ENCODE data around the gene PALS2. TPM values are rescaled to one million over a fixed set of nuclear protein-coding genes. Genes with fewer than 3 reads are reported as not detected.

PALS2 gene
- total and polyA plus RNA-seq, 10 donors, result 1.8 to 28.8 (median 9.7) TPM

- Histone ChIP-seq H3K4me1 (no peaks in the 10 kb centered on the region), H3K9me3 (no peaks in the 10 kb centered on the region), H3K4me3 (no peak overlapping the region), H3K36me3 (no peaks in the 10 kb centered on the region), H3K27ac (no peak overlapping the region), H3K27me3 (replicated peaks in 1 of 7) (peaks cover 0 to 6% (median 0%) of the 10 kb centered on the region in 7 donors)
- intact Hi-C loops (cut with DNase I; ENCODE audit: low total_unique reads), result no loop called here
- no peak for DNase-seq
- TF ChIP-seq POLR2A (IDR thresholded peaks at IDR 0.05) (no peak), POLR2AphosphoS5 (IDR thresholded peaks at IDR 0.05) (no peak)
- TF ChIP-seq, protein P1, sequence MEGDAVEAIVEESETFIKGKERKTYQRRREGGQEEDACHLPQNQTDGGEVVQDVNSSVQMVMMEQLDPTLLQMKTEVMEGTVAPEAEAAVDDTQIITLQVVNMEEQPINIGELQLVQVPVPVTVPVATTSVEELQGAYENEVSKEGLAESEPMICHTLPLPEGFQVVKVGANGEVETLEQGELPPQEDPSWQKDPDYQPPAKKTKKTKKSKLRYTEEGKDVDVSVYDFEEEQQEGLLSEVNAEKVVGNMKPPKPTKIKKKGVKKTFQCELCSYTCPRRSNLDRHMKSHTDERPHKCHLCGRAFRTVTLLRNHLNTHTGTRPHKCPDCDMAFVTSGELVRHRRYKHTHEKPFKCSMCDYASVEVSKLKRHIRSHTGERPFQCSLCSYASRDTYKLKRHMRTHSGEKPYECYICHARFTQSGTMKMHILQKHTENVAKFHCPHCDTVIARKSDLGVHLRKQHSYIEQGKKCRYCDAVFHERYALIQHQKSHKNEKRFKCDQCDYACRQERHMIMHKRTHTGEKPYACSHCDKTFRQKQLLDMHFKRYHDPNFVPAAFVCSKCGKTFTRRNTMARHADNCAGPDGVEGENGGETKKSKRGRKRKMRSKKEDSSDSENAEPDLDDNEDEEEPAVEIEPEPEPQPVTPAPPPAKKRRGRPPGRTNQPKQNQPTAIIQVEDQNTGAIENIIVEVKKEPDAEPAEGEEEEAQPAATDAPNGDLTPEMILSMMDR (IDR thresholded peaks at IDR 0.05 in 8 of 11, conservative IDR thresholded peaks at IDR 0.05 in 3 of 11), result no peak
These were observed 28.0 kb upstream of the PALS2 start for GRCh38 chr7:24545215-24545614.

DNA sequence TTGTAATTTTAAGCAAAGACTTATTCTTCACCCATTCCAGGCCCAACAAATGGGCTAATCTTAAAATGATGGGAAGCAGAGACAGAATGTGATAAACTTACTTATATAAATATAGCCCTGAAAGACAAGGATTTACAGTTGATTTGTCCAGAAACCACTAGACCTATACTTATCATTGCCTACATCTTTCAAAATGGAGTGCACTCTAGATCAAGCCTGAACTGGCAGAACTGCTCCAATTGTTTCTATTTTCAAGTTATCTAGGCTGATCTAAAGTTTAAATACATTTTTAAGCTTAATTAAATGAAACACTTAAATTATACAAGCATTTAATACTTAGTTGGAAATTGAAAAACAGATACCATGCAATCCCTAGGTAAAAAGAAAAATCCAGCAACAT, 24.9 kb upstream of the PALS2 start:
- no peaks in the 10 kb centered on the region for H3K36me3 ChIP-seq
- H3K9me3 ChIP-seq, result no peaks in the 10 kb centered on the region
- no peak overlapping the region for H3K27ac ChIP-seq
- no peak overlapping the region for H3K4me3 ChIP-seq
- H3K4me1 ChIP-seq, result no peaks in the 10 kb centered on the region
- DNase-seq, result no peak
- intact Hi-C loops (cut with DNase I; ENCODE audit: low total_unique reads), result no loop called here
- TF ChIP-seq POLR2A (IDR thresholded peaks at IDR 0.05), result no peak
- TF ChIP-seq, protein P1 (IDR thresholded peaks at IDR 0.05 in 8 of 11, conservative IDR thresholded peaks at IDR 0.05 in 3 of 11), result no peak
- no peak for TF ChIP-seq POLR2AphosphoS5 (IDR thresholded peaks at IDR 0.05)
- peaks cover 0 to 6% (median 0%) of the 10 kb centered on the region in 7 donors for H3K27me3 ChIP-seq (replicated peaks in 1 of 7)

- TF ChIP-seq POLR2A (IDR thresholded peaks at IDR 0.05) (no peak), POLR2AphosphoS5 (IDR thresholded peaks at IDR 0.05) (no peak)
- TF ChIP-seq, protein P1 (IDR thresholded peaks at IDR 0.05 in 8 of 11, conservative IDR thresholded peaks at IDR 0.05 in 3 of 11), result no peak
- WGBS, 5 donors, result 75 to 83% (median 81%) methylated on average over 4 of the region's 4 CpGs
- Histone ChIP-seq H3K36me3 (no peaks in the 10 kb centered on the region), H3K4me1 (no peaks in the 10 kb centered on the region), H3K27ac (no peak overlapping the region), H3K9me3 (no peaks in the 10 kb centered on the region), H3K27me3 (replicated peaks in 1 of 7) (no peaks in the 10 kb centered on the region), H3K4me3 (no peak overlapping the region)
- no peak for DNase-seq
- intact Hi-C loops (cut with DNase I; ENCODE audit: low total_unique reads), result no loop called here
These were observed 23.3 kb upstream of the PALS2 start for GRCh38 chr7:24549991-24550390.

- no peaks in the 10 kb centered on the region for H3K27me3 ChIP-seq (replicated peaks in 1 of 7)
- DNase-seq, result no peak
- no peak for TF ChIP-seq POLR2AphosphoS5 (IDR thresholded peaks at IDR 0.05)
- TF ChIP-seq, protein P1 (IDR thresholded peaks at IDR 0.05 in 8 of 11, conservative IDR thresholded peaks at IDR 0.05 in 3 of 11), result no peak
- no peak for TF ChIP-seq POLR2A (IDR thresholded peaks at IDR 0.05)
- H3K4me1 ChIP-seq, result no peaks in the 10 kb centered on the region
- H3K27ac ChIP-seq, result no peak overlapping the region
- intact Hi-C loops (cut with DNase I; ENCODE audit: low total_unique reads), result no loop called here
- H3K9me3 ChIP-seq, result no peaks in the 10 kb centered on the region
- no peaks in the 10 kb centered on the region for H3K36me3 ChIP-seq
- no peak overlapping the region for H3K4me3 ChIP-seq
These were observed 18.1 kb upstream of the PALS2 start for GRCh38 chr7:24555184-24555583.

Data from spleen (tissue), 11 donors.